Astrocyte of the hippocampus (primary cell): ENCODE measurements around the gene CABLES2.

Experiments
- DNase-seq: peaks from one replicate; pipeline ENCODE4 v3.0.0; 2011; ENCODE audit warnings: low read depth, low spot score

Gene CABLES2

DNA sequence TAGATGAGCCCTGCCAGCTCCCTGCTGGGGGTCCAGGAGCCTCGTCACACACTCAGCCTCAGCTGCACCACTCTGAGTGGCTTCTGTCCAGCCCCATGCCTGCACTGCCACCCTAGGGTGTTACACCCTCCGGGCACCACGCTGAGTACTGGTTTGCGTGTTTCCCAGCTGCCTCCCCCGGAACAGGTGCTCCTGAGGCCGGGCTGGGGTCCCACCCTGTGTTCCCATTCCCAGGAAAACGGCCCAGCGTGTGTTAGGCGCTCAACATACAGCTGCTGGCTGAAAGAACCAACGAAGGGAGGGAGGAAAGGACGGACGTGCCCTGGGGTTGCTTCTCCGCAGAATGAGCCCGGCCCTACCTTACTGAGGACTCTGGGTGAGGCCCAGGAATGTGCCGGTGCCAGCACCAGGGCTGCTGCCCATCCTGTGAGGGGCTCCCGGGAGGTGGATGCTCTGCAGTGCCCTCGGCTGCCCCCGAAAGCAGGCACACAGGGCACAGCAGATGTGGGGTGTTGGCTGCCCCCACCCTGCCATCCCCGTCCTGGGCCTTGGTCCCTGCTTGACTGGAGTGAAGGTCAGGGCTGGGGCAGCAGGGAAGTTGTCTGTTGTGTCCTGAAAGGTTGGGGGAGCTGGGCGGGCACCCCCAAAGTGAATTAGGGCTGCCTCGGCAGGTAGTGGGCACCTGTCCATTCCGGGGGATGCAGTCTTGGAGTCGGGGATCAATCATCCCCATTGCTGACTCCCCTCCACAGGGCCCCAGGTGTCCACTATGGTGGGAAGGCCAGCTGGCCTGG, 56.3 kb downstream of the CABLES2 start:
- DNase-seq: no peak

DNA sequence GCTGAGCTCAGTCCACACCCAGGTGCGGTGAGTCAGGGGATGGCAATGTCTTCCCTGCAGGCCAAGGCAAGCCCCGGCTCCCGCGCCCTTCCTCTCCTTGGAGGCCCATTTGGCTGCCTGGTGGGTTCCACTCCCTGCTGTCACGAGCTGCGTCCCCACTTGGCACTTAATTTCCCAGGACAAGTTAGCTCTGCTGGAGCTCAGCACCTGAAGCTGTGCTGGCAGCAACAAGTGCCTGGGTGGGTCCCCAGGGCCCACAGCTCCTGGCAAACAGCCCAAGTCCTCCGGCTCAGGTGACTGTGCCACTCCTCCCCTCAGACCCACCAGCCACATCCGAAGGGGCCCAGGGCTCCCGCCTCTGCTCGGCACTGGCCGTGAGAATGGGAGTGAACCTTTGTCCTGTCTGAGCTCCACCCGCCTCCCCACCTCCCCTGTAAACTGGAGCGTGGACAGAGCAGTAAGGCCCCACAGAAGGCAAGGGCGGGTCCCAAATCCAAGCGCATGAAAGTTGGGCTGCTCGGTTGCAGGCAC, 56.9 kb downstream of the CABLES2 start:
- peak; percentile 55 for DNase-seq

DNA sequence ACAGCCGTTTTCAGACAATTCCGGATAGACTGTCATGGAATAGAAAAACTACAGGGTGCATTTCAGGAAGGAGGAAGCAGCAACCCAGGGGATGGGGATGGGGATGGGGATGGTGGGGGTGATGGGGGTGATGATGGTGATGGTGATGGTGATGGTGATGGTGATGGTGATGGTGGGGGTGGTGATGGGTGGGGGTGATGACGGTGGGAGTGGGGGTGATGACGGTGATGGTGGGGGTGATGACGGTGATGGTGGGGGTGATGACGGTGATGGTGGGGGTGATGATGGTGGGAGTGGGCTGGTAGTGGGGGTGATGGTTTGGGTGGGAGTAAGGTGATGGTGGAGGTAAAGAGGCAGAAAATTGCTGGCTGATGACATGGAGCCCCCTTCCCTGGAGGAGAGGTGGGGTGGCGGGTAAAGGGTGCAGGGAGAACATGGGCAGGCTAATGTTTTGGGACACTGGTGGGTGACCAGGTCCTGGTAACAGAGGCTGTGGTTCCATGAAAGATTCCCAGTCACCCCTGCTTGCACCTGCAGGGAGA, 57.5 kb downstream of the CABLES2 start:
- DNase-seq: no peak

DNA sequence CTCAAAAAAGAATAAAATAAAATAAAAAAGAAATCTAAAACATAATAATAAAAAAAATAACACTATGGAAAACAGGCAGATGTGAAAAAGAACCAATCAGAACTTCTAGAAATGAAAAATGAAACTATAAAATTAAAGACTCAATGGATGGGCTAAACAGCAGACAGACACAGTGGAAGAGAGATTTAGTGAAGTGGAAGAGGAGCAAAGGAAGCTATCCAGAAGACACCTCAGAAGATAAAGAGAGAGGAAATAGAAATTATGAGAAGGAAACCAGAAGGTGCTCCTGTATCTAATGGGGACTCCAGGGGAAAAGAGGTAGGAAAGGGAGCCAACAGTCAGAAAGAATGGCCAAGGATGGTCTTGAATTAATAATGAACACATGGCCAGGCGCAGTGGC, 58.5 kb downstream of the CABLES2 start:
- DNase-seq: no peak

DNA sequence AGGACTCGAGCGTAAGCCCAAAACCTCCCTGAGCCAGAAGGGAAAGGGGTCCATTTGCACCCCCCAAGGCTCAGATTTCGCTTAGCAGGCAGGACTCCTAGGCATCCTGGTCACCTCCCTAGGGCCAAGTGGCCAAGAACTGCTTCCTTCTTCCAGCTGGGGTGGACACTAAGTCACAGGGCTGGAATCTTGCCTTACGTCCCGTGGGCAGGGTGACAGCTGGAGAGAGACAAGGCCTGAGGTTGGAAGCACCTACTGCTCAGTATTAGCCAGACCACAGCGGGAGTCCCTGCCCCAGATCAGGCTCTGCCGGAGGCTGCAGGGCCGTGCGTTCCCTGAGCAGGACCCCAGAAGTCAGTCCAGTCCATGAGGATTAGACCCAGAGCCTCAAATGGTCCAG, 59.6 kb downstream of the CABLES2 start:
- DNase-seq: no peak

DNA sequence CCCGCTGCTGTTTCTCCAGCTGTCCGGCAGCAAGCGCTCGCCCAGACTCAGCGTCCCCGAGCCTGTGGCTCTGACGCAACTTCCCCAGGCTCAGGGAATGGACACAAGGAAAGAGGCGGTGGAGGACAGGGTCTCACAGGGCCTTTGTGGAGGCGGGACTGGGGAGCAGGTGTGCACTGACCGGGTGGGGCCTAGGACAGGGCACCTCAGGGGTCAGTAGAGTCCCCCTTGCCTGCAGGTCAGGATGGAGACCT, 60.0 kb downstream of the CABLES2 start:
- DNase-seq: no peak

DNA sequence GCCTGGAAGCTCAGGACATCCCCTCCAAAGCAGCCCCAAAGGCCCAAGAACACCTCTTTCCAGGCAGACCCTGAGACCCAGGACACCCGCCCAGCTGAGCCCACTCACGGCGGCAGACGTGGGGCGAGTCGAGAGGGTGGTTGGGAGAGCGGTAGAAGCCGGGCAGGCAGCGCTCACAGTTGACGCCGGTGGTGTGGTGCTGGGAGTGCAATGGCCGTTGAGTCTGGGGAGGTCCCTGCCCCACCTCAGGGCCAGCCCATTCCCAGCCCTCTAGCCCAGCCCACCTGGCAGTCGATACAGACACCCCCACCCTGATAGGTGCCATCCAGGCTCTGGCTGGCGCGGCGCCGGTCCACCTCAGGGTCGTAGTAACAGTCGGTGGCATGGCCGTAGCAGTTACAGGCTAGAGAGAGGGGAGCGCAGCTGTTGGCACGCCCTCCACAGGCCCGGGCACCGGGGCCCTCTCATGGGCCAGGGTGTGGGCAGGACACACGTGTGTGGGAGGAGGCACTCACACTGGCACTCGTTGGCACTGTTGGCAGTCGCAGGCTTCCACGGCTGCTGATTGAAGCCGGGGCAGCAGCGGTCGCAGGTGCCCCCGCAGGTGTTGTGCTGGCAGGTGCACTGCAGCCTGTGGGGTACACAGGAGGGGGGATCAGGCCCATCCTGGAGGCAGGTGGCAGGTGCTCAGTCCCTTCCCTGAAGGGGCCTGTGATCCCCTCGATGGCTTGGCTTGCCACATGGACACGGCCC, 60.5 kb downstream of the CABLES2 start:
- DNase-seq: no peak

DNA sequence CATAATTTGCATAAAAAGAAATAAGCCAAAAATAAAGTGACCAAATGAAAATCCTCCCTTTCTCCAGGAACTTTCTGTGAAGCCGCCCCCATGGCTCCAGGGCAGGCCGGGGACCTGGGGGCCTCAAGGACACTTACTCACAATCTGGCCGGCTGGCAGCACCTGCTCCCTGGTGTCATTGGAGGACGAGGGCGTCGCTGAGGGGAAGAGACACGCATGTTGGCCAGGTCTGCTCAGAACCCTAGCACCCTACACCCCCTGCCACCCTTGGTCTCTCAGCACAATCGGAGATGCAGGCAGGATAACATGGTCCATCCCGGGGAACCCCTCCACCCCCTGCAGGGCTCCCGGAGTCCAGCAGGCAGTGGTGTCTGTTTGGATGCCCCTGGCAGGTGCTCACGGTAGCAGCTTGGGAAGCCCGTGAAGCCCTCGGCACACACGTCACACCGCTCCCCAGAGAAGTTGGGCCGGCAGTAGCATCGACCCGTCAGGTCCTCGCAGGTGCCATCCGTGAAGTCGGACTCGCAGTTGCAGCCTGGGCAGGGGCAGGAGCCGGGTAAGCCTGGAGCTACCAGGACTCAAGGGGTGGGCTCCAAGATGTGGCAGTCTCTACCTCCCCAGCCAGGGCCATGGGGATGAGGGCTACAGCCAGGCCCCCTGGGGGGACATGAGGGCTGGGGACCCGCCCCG, 61.3 kb downstream of the CABLES2 start:
- no peak for DNase-seq

DNA sequence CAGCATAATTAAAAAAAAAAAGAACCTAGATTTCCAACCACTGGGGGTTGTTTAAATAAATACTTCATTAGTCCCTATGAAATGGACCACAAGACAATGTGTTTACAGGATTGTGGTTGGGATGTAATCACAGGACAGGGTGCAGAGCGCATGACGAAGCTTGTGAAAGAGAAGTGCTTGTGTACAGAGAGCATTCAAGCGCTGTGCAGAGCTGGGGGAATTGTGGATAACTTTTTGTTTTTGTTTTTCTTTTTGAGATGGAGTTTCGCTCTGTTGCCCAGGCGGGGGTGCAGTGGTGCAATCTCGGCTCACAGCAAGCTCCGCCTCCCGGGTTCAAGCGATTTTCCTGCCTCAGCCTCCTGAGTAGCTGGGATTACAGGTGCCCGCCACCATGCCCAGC, 62.3 kb downstream of the CABLES2 start:
- no peak for DNase-seq

DNA sequence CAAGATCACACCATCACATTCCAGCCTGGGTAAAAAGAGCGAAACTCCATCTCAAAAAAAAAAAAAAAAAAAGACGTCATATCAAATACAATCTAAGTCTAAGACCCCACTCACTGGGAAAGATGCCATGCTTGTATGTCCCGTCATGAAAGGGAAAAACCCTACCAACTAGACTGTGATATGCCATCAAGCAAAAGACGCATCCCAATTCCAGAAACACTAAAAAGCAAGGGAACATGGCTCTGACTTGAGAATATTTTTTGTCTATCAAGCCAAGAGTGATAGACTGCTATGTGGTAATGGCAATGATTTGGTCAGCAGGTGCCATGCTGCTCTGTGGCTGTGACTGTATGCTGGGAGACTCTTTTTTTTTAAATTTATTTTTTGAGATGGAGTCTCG, 63.0 kb downstream of the CABLES2 start:
- DNase-seq: no peak

DNA sequence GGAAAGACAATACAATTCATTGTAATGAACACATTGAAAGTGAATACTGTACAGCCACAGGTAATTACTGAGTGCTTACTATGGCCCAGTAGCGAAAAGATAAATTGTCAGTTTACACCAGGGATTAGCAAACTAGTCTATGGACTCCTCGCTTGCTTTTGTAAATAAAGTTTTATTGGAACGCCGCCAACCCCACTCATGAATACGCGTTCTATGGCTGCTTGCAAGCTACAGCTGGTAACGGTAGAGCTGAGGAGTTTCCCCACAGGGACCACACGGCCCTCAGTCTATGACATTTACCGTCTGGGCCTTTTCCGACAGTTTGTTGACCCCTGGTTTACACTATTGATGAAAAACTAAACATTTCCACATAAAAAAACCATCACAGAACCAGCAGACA, 64.2 kb downstream of the CABLES2 start:
- DNase-seq: no peak

DNA sequence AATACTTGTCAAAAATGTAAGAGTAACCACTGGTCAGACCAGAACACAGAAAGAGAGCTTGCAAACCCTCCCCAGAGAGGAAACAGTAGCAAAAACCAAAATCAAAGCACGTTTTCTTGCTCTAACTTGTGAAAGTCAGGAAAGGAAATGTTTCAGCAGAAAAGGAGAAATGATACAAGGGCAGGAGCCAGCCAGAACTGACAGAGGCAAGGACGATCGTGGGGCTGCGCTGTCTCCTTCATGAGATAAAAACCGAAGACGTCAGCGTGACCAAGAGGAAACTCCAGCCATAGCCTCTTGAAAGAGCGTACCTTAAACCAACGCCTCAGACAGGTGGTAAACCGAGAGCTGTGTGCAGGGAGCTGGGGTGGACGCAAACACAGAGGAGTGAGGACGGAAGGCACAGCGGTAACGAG, 67.4 kb downstream of the CABLES2 start:
- no peak for DNase-seq
